Peyer's patch (tissue), 4 donors: ENCODE measurements around the gene EXD2.

Experiments
- POLR2A ChIP-seq, 2 donors: fragments of 450-650 bp; IDR thresholded peaks; one replicate each; pipeline ENCODE4 v1.5.1; 2017; ENCODE audit warnings: antibody characterized with exemption in 2 of 2, mild to moderate bottlenecking in 2 of 2, moderate library complexity in 2 of 2
- TF ChIP-seq, protein P1 (sequence below), 6 experiments: fragments of 450-650 bp in 4 of 6; fragments of 200-600 bp in 2 of 6; sonication (generic) in 1 of 6; IDR thresholded peaks; one replicate each; pipeline ENCODE4 v1.5.1; 2017 to 2019; ENCODE audit warnings: antibody characterized with exemption in 6 of 6, mild to moderate bottlenecking in 3 of 6, moderate library complexity in 1 of 6

DNA sequence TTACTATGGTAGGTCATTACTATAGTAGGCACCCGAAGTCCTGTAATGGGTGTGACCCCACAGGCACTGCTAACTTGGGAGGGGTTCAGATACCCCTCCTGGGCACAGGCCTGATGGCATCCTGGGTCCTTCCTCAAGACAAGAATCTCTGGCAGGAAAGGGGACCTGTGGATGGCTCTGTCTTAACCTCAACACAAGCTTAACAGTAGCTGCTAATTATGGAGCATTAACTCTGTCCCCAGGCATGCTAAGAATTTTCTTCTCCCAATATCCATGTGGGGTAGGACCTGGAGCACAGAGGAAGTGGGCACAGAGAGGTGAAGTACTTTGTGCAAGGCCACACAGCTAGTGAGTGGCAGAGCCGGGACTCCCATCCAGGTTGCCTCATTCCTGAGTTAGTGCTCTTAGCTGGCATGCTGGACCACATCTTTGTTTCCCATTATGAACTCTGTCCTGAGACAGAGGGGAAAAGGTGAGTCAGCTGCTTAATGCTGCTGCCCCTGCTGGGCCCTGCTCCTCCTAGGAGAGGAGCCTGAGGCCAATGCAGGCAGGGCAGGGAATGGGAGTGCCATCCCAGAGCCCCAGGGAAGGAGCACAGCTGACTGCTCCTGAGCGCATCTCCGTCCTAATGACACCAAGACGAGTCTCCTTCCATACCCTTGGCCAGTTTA lies 100.7 kb downstream of the EXD2 start:
- TF ChIP-seq POLR2A (IDR thresholded peaks at IDR 0.05): no peak
- TF ChIP-seq, protein P1, sequence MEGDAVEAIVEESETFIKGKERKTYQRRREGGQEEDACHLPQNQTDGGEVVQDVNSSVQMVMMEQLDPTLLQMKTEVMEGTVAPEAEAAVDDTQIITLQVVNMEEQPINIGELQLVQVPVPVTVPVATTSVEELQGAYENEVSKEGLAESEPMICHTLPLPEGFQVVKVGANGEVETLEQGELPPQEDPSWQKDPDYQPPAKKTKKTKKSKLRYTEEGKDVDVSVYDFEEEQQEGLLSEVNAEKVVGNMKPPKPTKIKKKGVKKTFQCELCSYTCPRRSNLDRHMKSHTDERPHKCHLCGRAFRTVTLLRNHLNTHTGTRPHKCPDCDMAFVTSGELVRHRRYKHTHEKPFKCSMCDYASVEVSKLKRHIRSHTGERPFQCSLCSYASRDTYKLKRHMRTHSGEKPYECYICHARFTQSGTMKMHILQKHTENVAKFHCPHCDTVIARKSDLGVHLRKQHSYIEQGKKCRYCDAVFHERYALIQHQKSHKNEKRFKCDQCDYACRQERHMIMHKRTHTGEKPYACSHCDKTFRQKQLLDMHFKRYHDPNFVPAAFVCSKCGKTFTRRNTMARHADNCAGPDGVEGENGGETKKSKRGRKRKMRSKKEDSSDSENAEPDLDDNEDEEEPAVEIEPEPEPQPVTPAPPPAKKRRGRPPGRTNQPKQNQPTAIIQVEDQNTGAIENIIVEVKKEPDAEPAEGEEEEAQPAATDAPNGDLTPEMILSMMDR (IDR thresholded peaks at IDR 0.05): no peak
